Measurements from ENCODE around the gene CCDC61. TPM values are rescaled to one million over a fixed set of nuclear protein-coding genes. Genes with fewer than 3 reads are reported as not detected.
A peak's percentile ranks its signal among the peaks of the same experiment; 100 is the strongest.

Gene CCDC61
- total and polyA plus RNA-seq, 2 of the 8 experiments (the other 6 are each of a cell fraction or from before 2014, with no cell fraction given): 7.8 to 17.4 TPM

DNA sequence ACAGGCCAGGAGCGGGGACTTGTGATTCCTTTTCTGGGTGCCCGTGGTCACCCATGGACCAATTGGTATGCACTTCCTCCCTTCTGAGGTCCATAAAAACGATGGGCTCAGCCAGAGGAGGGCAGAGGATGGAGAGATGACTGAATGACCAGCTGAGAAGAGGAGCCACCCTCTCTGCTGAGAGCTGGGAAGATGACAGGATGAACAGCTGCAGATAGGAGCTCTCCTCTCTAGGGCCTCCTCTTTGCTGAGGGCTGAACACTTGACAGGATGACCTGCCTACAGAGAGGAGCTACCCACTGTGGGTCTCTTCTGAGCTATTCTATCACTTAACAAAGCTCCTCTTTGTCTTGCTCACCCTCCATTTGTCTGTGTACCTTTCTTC is 41.5 kb downstream of the CCDC61 start:
- Histone ChIP-seq H2BK12ac (ENCODE audit: low read depth, low read length) (no peak overlapping the region), H4K20me1 (replicated peaks in 1 of 2; ENCODE audit: control insufficient read depth in 1 of 2, insufficient read depth in 2 of 2, low read length in 2 of 2) (no peaks in the 10 kb centered on the region), H3K14ac (ENCODE audit: insufficient read length) (no peak overlapping the region), H2BK15ac (ENCODE audit: low read length) (no peak overlapping the region), H3K9ac (replicated peaks in 1 of 4; ENCODE audit: extremely low read depth in 1 of 4, low read depth in 3 of 4, low read length in 3 of 4) (no peak overlapping the region), H3K4me3 (ENCODE audit: extremely low read depth in 1 of 4, insufficient read depth in 2 of 4, low read depth in 3 of 4, low read length in 4 of 4) (no peak overlapping the region), H3K4me2 (ENCODE audit: insufficient read depth in 1 of 2, low read depth in 2 of 2, low read length in 2 of 2) (no peak overlapping the region), H3K4me1 (replicated peaks in 1 of 4; ENCODE audit: control insufficient read depth in 3 of 4, insufficient read depth in 4 of 4, low read length in 3 of 4) (no peaks in the 10 kb centered on the region), H3K56ac (replicated peaks; ENCODE audit: insufficient read length, low read depth, low read length) (no peak overlapping the region), H3K18ac (ENCODE audit: extremely low read depth, low read length) (no peak overlapping the region), H2AFZ (ENCODE audit: low read length) (no peak overlapping the region), H3K27ac (ENCODE audit: low read depth, low read length) (no peak overlapping the region), H2BK5ac (ENCODE audit: low read depth, low read length) (no peak overlapping the region), H2BK120ac (replicated peaks; ENCODE audit: low read depth, low read length) (no peak overlapping the region), H2AK5ac (ENCODE audit: low read depth, low read length) (no peak overlapping the region), H3K36me3 (ENCODE audit: control insufficient read depth in 2 of 4, insufficient read depth in 4 of 4, low read length in 3 of 4) (no peaks in the 10 kb centered on the region), H4K5ac (ENCODE audit: insufficient read length, low read depth, low read length) (no peak overlapping the region), H3K79me2 (ENCODE audit: control insufficient read depth in 1 of 2, insufficient read depth in 2 of 2, low read length in 2 of 2) (no peaks in the 10 kb centered on the region), H4K91ac (replicated peaks; ENCODE audit: insufficient read length, low read length) (no peak overlapping the region), H2BK20ac (ENCODE audit: low read length) (no peak overlapping the region), H4K8ac (ENCODE audit: extremely low read depth, insufficient read depth, low read length) (peak overlapping the region; percentile 85), H3K23ac (ENCODE audit: insufficient read length) (no peak overlapping the region), H3K9me3 (ENCODE audit: insufficient read depth in 2 of 2, low read depth in 1 of 2, low read length in 1 of 2) (peaks cover 2 to 5% of the 10 kb centered on the region in 2 experiments; a peak in 1 of 4 replicates), H3K27me3 (replicated peaks in 1 of 4; ENCODE audit: control insufficient read depth in 3 of 4, extremely low read depth in 1 of 4, insufficient read depth in 3 of 4, low read length in 3 of 4) (peaks cover 0 to 2% (median 2%) of the 10 kb centered on the region in 4 experiments; a peak in 4 of 7 replicates), H3K4ac (replicated peaks; ENCODE audit: insufficient read length, low read depth, low read length) (no peak overlapping the region), H3K23me2 (ENCODE audit: low read depth, low read length) (no peaks in the 10 kb centered on the region), H3K79me1 (ENCODE audit: low read depth, low read length) (no peaks in the 10 kb centered on the region; the same call in 1 of the 2 replicates)
- FAIRE-seq (no peak), DNase-seq (ENCODE audit: low read depth in 1 of 2, low spot score in 2 of 2) (no peak)
- 72% methylated on average over 3 of the region's 3 CpGs; no CpG with 5 or more reads in 1 of the 2 experiments for WGBS, 2 experiments (ENCODE audit: extremely low coverage in 1 of 2, insufficient coverage in 1 of 2, insufficient read length in 1 of 2, insufficient replicate concordance in 2 of 2, low coverage in 1 of 2, low lambda C conversion rate in 2 of 2, missing lambda C conversion rate in 1 of 2)
- ChIA-PET POLR2A (ENCODE audit: partially characterized antibody) (interaction anchor here (0.8 to 1.7 kb wide), 3 partner anchors 13 to 17 kb away, joined by 3 read pairs; partner anchors contain the start of gene PGLYRP1), CTCF (ENCODE audit: partially characterized antibody) (interaction anchor here (0.7 to 17.0 kb wide), 7 partner anchors 9 to 363 kb away, joined by 3 to 250 read pairs (median 4); partner anchors contain the start of gene IGFL2)
- TF ChIP-seq SRF (IDR thresholded peaks at IDR 0.05; ENCODE audit: low read depth, low read length) (no peak), GTF2F1 (IDR thresholded peaks at IDR 0.05; ENCODE audit: borderline replicate concordance, low read depth, low read length) (no peak), BRCA1 (IDR thresholded peaks at IDR 0.05; ENCODE audit: low read depth, low read length) (no peak), EGR1 (IDR thresholded peaks at IDR 0.05; ENCODE audit: borderline replicate concordance, low read depth, low read length) (no peak), CTBP2 (IDR thresholded peaks at IDR 0.05; ENCODE audit: borderline replicate concordance, insufficient read depth, insufficient read length, low read length) (no peak), RFX5 (IDR thresholded peaks at IDR 0.05; ENCODE audit: borderline replicate concordance, low read depth, low read length) (no peak), MAX (IDR thresholded peaks at IDR 0.05) (no peak), RAD21 (IDR thresholded peaks at IDR 0.05 in 1 of 2, conservative IDR thresholded peaks at IDR 0.05 in 1 of 2; ENCODE audit: low read depth in 2 of 2, low read length in 2 of 2) (no peak), TAF1 (IDR thresholded peaks at IDR 0.05; ENCODE audit: low read depth, low read length) (no peak), PHF8 (conservative IDR thresholded peaks at IDR 0.05; ENCODE audit: low read depth, low read length) (no peak), SIX5 (IDR thresholded peaks at IDR 0.05; ENCODE audit: low read depth, low read length) (no peak), CBX8 (IDR thresholded peaks at IDR 0.05; ENCODE audit: borderline replicate concordance, low read depth, low read length) (no peak), CEBPB (IDR thresholded peaks at IDR 0.05; ENCODE audit: low read depth, low read length) (no peak), NANOG (IDR thresholded peaks at IDR 0.05; ENCODE audit: insufficient read depth, low read depth, low read length, poor library complexity, severe bottlenecking) (no peak)

All from H1 (cell line).